ENCODE data around the gene KIFAP3.
A peak's percentile ranks its signal among the peaks of the same experiment; 100 is the strongest.

The KIFAP3 gene

GRCh38 chr1:170049176-170049800 lies 25.2 kb downstream of the KIFAP3 start:
- TF ChIP-seq CTCF (conservative IDR thresholded peaks at IDR 0.05; ENCODE audit: low read depth, low read length): no peak
- peak; percentile 26 for DNase-seq (ENCODE audit: low read depth)
- no peak overlapping the region for H3K4me3 ChIP-seq (ENCODE audit: low read length)

- no peak for DNase-seq (ENCODE audit: low read depth)
Observed at GRCh38 chr1:170048515-170048914, 26.0 kb downstream of the KIFAP3 start.

GRCh38 chr1:170044187-170044586 lies 30.3 kb downstream of the KIFAP3 start:
- no peak for DNase-seq (ENCODE audit: low read depth)
- TF ChIP-seq CTCF (conservative IDR thresholded peaks at IDR 0.05; ENCODE audit: low read depth, low read length): no peak
- no peak overlapping the region for H3K4me3 ChIP-seq (ENCODE audit: low read length)

More at GRCh38 chr1:170048515-170048914, 26.0 kb downstream of the KIFAP3 start:
- H3K4me3 ChIP-seq (ENCODE audit: low read length): no peak overlapping the region
- TF ChIP-seq CTCF (conservative IDR thresholded peaks at IDR 0.05; ENCODE audit: low read depth, low read length): no peak

GRCh38 chr1:170041423-170042192 lies 32.9 kb downstream of the KIFAP3 start:
- no peak for DNase-seq (ENCODE audit: low read depth)
- H3K4me3 ChIP-seq (ENCODE audit: low read length): no peak overlapping the region
- no peak for TF ChIP-seq CTCF (conservative IDR thresholded peaks at IDR 0.05; ENCODE audit: low read depth, low read length)

- H3K4me3 ChIP-seq (ENCODE audit: low read length): no peak overlapping the region
- no peak for TF ChIP-seq CTCF (conservative IDR thresholded peaks at IDR 0.05; ENCODE audit: low read depth, low read length)
- peak; percentile 14 for DNase-seq (ENCODE audit: low read depth)
Observed at GRCh38 chr1:170032531-170033280, 41.8 kb downstream of the KIFAP3 start.

- no peak for DNase-seq (ENCODE audit: low read depth)
- no peak overlapping the region for H3K4me3 ChIP-seq (ENCODE audit: low read length)
- TF ChIP-seq CTCF (conservative IDR thresholded peaks at IDR 0.05; ENCODE audit: low read depth, low read length): no peak
Observed at GRCh38 chr1:170030212-170030611, 44.3 kb downstream of the KIFAP3 start.
